Stimulated activated CD4-positive, alpha-beta T cell treated with anti-CD3 and anti-CD28 coated beads, Interleukin-12 subunit alpha, Interleukin-12 subunit beta, amount 100 ng/mL, for 24 hours (primary cell): ENCODE data around the gene RCOR1.

Experiments used
- DNase-seq, 2 experiments: peaks; one replicate each; pipeline ENCODE4 v3.0.0-alpha.2; 2020; ENCODE audit warnings: low read depth in 2 of 2

Gene RCOR1

GRCh38 chr14:102678394-102678793 lies 85.9 kb downstream of the RCOR1 start:
- DNase-seq, result no peak

GRCh38 chr14:102683399-102684297 lies 91.2 kb downstream of the RCOR1 start:
- no peak for DNase-seq

GRCh38 chr14:102684298-102684663 lies 91.8 kb downstream of the RCOR1 start:
- no peak for DNase-seq

GRCh38 chr14:102686196-102686801 lies 93.8 kb downstream of the RCOR1 start:
- no peak for DNase-seq

- DNase-seq, result no peak
These were observed 95.8 kb downstream of the RCOR1 start for GRCh38 chr14:102688290-102688689.

- DNase-seq, result no peak
These were observed 98.2 kb downstream of the RCOR1 start for GRCh38 chr14:102690509-102691286.

GRCh38 chr14:102691763-102692162 lies 99.3 kb downstream of the RCOR1 start:
- no peak for DNase-seq

GRCh38 chr14:102692334-102692733 lies 99.9 kb downstream of the RCOR1 start:
- no peak for DNase-seq

- no peak for DNase-seq
These were observed 100.7 kb downstream of the RCOR1 start for GRCh38 chr14:102693006-102693755.

- DNase-seq, result peak; percentile 9 to 45
These were observed 102.2 kb downstream of the RCOR1 start for GRCh38 chr14:102694530-102695166.

GRCh38 chr14:102695167-102695555 lies 102.7 kb downstream of the RCOR1 start:
- DNase-seq, result no peak

- DNase-seq, result no peak
These were observed 103.9 kb downstream of the RCOR1 start for GRCh38 chr14:102696332-102696731.

- no peak for DNase-seq
These were observed 104.5 kb downstream of the RCOR1 start for GRCh38 chr14:102696856-102697495.

GRCh38 chr14:102697501-102697900 lies 105.1 kb downstream of the RCOR1 start:
- DNase-seq, result no peak

- DNase-seq, result no peak
These were observed 107.1 kb downstream of the RCOR1 start for GRCh38 chr14:102699416-102700110.

- DNase-seq, result no peak
These were observed 116.0 kb downstream of the RCOR1 start for GRCh38 chr14:102708494-102708893.

- no peak for DNase-seq
These were observed 118.8 kb downstream of the RCOR1 start for GRCh38 chr14:102711207-102711606.

- DNase-seq, result no peak
These were observed 119.5 kb downstream of the RCOR1 start for GRCh38 chr14:102711946-102712345.

- DNase-seq, result no peak
These were observed 124.8 kb downstream of the RCOR1 start for GRCh38 chr14:102717276-102717675.

GRCh38 chr14:102722646-102723045 lies 130.2 kb downstream of the RCOR1 start:
- no peak for DNase-seq
